Astrocyte (in vitro differentiated cells and primary cell): Measurements from ENCODE around the gene SLC6A9. TPM values are rescaled to one million over a fixed set of nuclear protein-coding genes. Genes with fewer than 3 reads are reported as not detected.

ENCODE experiments used
- DNase-seq: peaks from one replicate; pipeline ENCODE4 v3.0.0-alpha.2; 2010; ENCODE audit warnings: low read depth
- FAIRE-seq: peaks from 2 replicates; lab custom pipeline; 2011; peaks lifted over from hg19 to GRCh38; lab: Jason Lieb, UNC
- H2AFZ ChIP-seq: 2 replicates; pipeline ENCODE4 v1.6.0; 2012; ENCODE audit warnings: low read depth, low read length, inconsistent platforms
- H3K27ac ChIP-seq: 2 replicates; pipeline ENCODE4 v1.5.1; 2011; ENCODE audit warnings: low read depth, low read length, inconsistent platforms
- H3K27me3 ChIP-seq: 2 replicates; pipeline ENCODE4 v1.6.0; 2011; ENCODE audit warnings: low read length, inconsistent platforms; ENCODE audit not compliant: insufficient read depth
- H3K36me3 ChIP-seq: 2 replicates; pipeline ENCODE4 v1.5.1; 2011; ENCODE audit warnings: low read length, inconsistent platforms; ENCODE audit not compliant: insufficient read depth
- H3K4me1 ChIP-seq: 2 replicates; pipeline ENCODE4 v1.5.1; 2011; ENCODE audit warnings: low read length, inconsistent platforms; ENCODE audit not compliant: insufficient read depth
- H3K4me2 ChIP-seq: 2 replicates; pipeline ENCODE4 v1.6.0; 2012; ENCODE audit warnings: low read length, inconsistent platforms
- H3K4me3 ChIP-seq: 2 replicates; pipeline ENCODE4 v1.5.1; 2011; ENCODE audit warnings: low read depth, mild to moderate bottlenecking, low read length, inconsistent platforms; ENCODE audit not compliant: insufficient read depth
- H3K79me2 ChIP-seq: 2 replicates; pipeline ENCODE4 v1.6.0; 2012; ENCODE audit warnings: mild to moderate bottlenecking, low read length, inconsistent platforms; ENCODE audit not compliant: insufficient read depth
- H3K9ac ChIP-seq: 2 replicates; pipeline ENCODE4 v1.6.0; 2012; ENCODE audit warnings: mild to moderate bottlenecking, low read length, inconsistent platforms
- H3K9me3 ChIP-seq: 2 replicates; pipeline ENCODE4 v1.5.1; 2012; ENCODE audit warnings: low read depth, mild to moderate bottlenecking, low read length, inconsistent platforms; ENCODE audit not compliant: insufficient read depth
- H4K20me1 ChIP-seq: 2 replicates; pipeline ENCODE4 v1.6.0; 2012; ENCODE audit warnings: low read length, inconsistent platforms; ENCODE audit not compliant: insufficient read depth
- H3K27ac Mint-ChIP-seq: one replicate; pipeline ENCODE4 v1.8.0; 2021; ENCODE audit warnings: mild to moderate bottlenecking, mixed read lengths; ENCODE audit not compliant: unreplicated experiment
- H3K27me3 Mint-ChIP-seq: one replicate; pipeline ENCODE4 v1.8.0; 2021; ENCODE audit warnings: low read depth, mixed read lengths; ENCODE audit not compliant: unreplicated experiment
- H3K36me3 Mint-ChIP-seq: one replicate; pipeline ENCODE4 v1.8.0; 2021; ENCODE audit warnings: low read depth, mixed read lengths; ENCODE audit not compliant: unreplicated experiment
- H3K4me1 Mint-ChIP-seq: one replicate; pipeline ENCODE4 v1.8.0; 2021; ENCODE audit warnings: low read depth, mixed read lengths; ENCODE audit not compliant: unreplicated experiment
- H3K4me3 Mint-ChIP-seq: one replicate; pipeline ENCODE4 v1.8.0; 2021; ENCODE audit warnings: mild to moderate bottlenecking, moderate library complexity, mixed read lengths; ENCODE audit not compliant: unreplicated experiment
- H3K9me3 Mint-ChIP-seq: one replicate; pipeline ENCODE4 v1.8.0; 2021; ENCODE audit warnings: mild to moderate bottlenecking, mixed read lengths; ENCODE audit not compliant: unreplicated experiment
- EZH2 ChIP-seq: IDR thresholded peaks from 2 replicates; pipeline ENCODE4 v1.6.1; 2012; ENCODE audit warnings: mild to moderate bottlenecking, low read length, inconsistent platforms; ENCODE audit not compliant: insufficient read depth
- total RNA-seq: library from RNA; stranded (reverse); gene quantifications from 2 replicates; pipeline ENCODE4 v1.2.1, GENCODE V29; 2021
- TF ChIP-seq, protein P1 (sequence below): IDR thresholded peaks from 2 replicates; pipeline ENCODE4 v1.5.1; 2011; ENCODE audit warnings: low read depth, mild to moderate bottlenecking, inconsistent platforms, low read length, moderate library complexity; ENCODE audit not compliant: insufficient read depth

The SLC6A9 gene
- total RNA-seq, 1 donor from 2014 or later = 45.2 TPM

DNA sequence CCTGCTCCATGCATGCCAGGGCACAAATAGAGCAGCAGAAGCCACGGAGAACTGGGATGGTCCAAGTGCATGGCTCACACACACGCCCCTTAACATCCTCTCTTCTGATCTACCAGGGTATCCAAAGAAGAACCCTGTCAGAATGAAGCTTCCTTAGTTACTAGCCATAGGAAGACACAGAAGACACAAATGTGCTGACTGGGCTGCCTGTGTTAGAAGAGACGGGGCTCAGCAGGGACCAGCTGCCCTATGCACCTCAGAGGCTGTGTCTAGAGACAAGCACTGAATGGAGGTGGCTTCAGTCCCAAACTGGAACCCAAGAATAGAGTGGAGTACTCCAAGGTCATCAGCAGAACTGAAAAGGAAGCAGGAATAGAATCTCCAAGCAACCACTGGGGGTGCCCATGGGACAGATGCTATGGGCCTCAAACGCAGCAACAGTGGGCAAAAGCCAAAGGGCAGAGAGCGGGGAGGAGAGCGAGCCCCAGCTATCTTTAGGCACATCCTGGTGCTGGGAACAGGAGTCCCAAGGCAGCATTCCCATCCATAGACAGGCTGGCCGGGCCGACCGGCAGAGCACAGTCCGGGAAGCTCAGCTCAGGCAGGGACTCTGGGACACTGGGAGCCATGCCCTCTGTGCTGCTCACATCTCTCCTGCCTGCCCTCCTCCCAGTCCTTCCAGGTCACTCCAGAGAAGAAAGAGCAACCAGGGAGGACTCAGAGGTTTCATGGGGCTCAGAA, 9.5 kb downstream of the SLC6A9 start:
- H3K4me2 ChIP-seq = no peak overlapping the region
- no peaks in the 10 kb centered on the region for H3K9me3 ChIP-seq
- H2AFZ ChIP-seq = no peak overlapping the region
- Mint-ChIP-seq H3K36me3 (peaks cover 23% of the 10 kb centered on the region), H3K27ac (no peak overlapping the region), H3K4me1 (no peaks in the 10 kb centered on the region), H3K27me3 (peaks cover 5% of the 10 kb centered on the region), H3K4me3 (no peak overlapping the region), H3K9me3 (no peaks in the 10 kb centered on the region)
- H4K20me1 ChIP-seq = no peaks in the 10 kb centered on the region
- FAIRE-seq = no peak
- no peak overlapping the region for H3K9ac ChIP-seq
- no peak for DNase-seq
- H3K27ac ChIP-seq = no peak overlapping the region
- no peak overlapping the region for H3K4me3 ChIP-seq
- no peak for TF ChIP-seq EZH2
- TF ChIP-seq, protein P1, sequence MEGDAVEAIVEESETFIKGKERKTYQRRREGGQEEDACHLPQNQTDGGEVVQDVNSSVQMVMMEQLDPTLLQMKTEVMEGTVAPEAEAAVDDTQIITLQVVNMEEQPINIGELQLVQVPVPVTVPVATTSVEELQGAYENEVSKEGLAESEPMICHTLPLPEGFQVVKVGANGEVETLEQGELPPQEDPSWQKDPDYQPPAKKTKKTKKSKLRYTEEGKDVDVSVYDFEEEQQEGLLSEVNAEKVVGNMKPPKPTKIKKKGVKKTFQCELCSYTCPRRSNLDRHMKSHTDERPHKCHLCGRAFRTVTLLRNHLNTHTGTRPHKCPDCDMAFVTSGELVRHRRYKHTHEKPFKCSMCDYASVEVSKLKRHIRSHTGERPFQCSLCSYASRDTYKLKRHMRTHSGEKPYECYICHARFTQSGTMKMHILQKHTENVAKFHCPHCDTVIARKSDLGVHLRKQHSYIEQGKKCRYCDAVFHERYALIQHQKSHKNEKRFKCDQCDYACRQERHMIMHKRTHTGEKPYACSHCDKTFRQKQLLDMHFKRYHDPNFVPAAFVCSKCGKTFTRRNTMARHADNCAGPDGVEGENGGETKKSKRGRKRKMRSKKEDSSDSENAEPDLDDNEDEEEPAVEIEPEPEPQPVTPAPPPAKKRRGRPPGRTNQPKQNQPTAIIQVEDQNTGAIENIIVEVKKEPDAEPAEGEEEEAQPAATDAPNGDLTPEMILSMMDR = no peak
- H3K79me2 ChIP-seq = no peaks in the 10 kb centered on the region
- no peaks in the 10 kb centered on the region for H3K36me3 ChIP-seq
- H3K27me3 ChIP-seq = no peaks in the 10 kb centered on the region
- no peaks in the 10 kb centered on the region for H3K4me1 ChIP-seq

DNA sequence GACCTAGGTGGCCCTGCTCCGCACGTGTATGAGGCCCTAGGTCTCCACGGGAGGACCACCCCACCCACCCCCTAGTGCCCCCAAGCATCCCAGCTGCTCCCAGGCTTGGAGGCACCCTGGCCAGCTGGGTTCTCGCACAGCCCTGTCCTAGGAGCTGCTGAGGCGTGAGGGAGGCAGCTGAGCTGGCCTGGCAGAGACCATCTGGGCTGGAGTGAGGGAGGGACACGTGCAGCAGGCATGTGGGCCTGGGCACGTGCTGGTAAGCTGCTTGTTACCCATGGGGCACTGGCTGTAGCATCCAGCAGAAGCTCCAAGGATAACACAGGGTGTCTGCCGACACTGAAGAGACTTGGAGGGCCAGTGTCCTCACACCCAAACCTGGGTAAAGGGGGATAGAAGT, 10.1 kb downstream of the SLC6A9 start:
- H3K27ac Mint-ChIP-seq = no peak overlapping the region
- H3K36me3 ChIP-seq = no peaks in the 10 kb centered on the region
- FAIRE-seq = no peak

More for the DNA sequence above, 10.1 kb downstream of the SLC6A9 start:
- no peaks in the 10 kb centered on the region for H3K9me3 ChIP-seq
- H3K4me2 ChIP-seq = no peak overlapping the region
- Mint-ChIP-seq H3K4me3 (no peak overlapping the region), H3K4me1 (no peaks in the 10 kb centered on the region), H3K36me3 (peaks cover 23% of the 10 kb centered on the region), H3K27me3 (peaks cover 5% of the 10 kb centered on the region), H3K9me3 (no peaks in the 10 kb centered on the region)
- no peak for TF ChIP-seq EZH2
- TF ChIP-seq, protein P1 = no peak
- H3K27ac ChIP-seq = no peak overlapping the region
- H3K9ac ChIP-seq = no peak overlapping the region
- H3K4me1 ChIP-seq = no peaks in the 10 kb centered on the region
- no peak for DNase-seq
- no peaks in the 10 kb centered on the region for H4K20me1 ChIP-seq
- no peak overlapping the region for H3K4me3 ChIP-seq
- H3K27me3 ChIP-seq = no peaks in the 10 kb centered on the region
- H3K79me2 ChIP-seq = no peaks in the 10 kb centered on the region
- no peak overlapping the region for H2AFZ ChIP-seq
